Stimulated activated naive CD8-positive, alpha-beta T cell treated with anti-CD3 and anti-CD28 coated beads, Interleukin-15, Interleukin-2, amounts not matched to agents 100 U/mL and 50 U/mL, for 24 hours (primary cell): Measurements from ENCODE around the gene DOCK3.
"Not testable (repeated sequence)": the region's sequence is repeated elsewhere in the genome, so short reads cannot be mapped to it uniquely, and the experiment has no call there.

ENCODE experiments used
- ATAC-seq: fragments of 150-1000 bp; cut with Tn5 transposase; one replicate; pipeline ENCODE4 v1.10.0; 2021
- DNase-seq: peaks from one replicate; pipeline ENCODE4 v3.0.0; 2021

The DOCK3 gene

DNA sequence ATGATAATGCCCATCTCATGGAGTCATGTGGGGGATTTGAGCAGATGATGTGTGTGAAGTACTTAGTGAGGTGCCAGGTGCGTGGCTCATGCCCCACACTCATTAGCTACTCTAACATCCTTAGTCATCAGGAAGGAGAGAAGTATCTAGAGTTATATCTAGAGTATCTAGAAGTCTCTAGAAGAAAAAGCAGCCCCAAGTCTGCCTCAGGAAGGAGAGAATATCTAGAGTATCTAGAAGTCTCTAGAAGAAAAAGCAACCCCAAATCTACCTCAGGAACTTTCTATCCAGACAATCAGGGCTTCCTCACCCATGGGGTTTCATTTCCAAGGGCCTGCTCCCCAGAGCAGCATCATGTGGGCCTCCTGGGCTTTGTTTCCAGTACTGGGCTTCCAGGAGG is 24.7 kb upstream of the DOCK3 start:
- ATAC-seq: no peak

DNA sequence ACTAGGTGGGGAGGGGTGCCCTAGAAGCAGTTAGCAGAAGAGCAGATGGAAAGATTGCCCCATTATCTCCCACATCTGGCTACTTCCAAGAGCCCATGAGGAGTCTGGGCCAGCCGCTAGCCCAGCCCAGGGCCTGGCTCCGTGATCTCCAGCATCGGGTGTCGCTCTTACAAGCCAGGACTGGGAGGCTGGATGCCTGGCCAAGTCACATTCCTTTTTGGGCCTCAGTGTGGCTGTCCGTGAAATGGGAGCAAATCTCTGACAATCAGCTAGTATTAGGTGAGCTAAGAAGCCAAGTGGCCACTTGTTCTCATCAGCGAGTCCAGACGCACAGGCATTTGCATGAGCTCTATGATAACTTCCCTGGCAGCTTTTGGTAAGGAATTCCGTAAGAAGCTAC is 23.3 kb upstream of the DOCK3 start:
- no peak for DNase-seq
- ATAC-seq: no peak

More for the DNA sequence above, 24.7 kb upstream of the DOCK3 start:
- DNase-seq: no peak

DNA sequence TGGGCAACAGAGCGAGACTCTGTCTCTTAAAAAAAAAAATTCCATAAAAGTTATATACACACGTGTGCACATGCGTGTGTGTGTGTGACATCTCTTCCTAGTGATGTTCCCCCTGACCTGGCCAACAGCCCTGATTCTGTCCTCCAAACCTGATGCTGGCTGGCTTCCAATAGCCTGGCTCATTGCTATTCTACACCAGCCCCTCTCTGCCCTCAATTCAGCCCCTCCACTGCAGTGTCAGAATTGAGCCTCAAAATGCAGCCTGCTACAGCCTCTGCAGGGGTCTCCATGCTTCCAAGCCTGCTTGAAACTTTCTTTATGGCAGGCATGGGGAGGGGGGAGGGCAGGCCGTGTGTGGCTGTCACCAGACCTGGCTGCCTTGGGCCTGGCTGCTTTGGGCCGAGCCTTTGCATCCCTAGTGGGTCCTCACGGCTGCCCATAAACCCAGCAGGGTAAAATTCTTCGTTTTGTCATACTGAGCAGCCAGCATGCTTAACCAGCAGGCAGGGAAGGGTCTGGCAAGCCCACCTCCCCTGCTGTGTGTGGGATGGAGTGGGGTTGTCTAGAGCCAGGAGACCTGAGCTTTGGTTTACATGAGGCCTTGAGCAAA is 22.7 kb upstream of the DOCK3 start:
- ATAC-seq (no peak), DNase-seq (no peak)

DNA sequence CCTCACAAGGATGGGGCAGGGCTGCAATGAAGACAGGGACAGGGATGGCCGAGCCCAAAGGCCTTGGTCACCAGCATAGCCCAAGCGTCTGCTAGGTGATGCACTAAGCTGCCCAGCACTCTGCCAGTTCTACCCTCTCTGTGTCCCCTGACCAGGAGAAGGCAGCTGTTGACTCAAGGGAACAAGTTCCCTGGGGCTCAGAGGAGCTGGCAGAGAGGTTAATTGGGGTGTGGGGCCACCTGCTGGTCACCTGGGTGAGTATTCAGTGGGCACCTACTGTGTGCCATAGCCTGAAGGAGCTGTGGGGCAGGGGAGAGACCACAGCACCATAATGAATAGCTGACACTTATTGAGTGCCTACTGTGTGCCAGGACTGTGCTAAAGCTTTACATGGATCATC is 22.0 kb upstream of the DOCK3 start:
- peak; percentile 41 for ATAC-seq
- peak; percentile 67 for DNase-seq

DNA sequence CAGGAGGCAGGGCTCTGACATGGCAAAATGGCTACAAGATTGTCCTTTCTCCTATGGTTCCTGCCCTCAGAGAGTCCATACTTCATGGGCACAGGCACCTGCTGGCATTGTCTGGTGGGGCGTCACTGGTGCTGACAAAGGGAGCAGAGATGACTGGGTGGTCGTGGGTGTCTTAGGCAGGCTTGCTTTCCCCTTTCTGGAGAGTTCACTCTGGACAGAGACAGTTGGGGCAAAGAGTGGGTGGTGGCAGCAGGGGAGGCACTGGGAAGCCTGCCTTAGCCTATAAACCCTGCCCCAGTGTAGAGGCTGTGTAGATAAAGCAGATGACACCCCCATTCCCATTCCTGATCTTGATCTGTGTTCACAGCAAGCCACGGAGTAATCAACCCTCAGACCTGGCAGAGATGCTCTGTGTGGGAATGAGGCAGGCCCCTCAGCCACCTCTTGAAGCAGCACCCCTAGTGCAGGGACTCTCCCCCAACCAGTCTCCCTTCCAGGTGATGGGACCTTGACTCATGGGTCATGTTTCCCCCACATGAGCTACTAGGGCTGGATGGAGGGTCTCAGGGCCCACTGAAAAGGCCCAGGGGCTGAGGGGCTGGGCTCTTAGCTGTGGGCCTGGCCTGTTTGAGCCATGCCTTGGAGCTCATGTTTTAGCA is 20.7 kb upstream of the DOCK3 start:
- ATAC-seq (peak; percentile 8), DNase-seq (no peak)

DNA sequence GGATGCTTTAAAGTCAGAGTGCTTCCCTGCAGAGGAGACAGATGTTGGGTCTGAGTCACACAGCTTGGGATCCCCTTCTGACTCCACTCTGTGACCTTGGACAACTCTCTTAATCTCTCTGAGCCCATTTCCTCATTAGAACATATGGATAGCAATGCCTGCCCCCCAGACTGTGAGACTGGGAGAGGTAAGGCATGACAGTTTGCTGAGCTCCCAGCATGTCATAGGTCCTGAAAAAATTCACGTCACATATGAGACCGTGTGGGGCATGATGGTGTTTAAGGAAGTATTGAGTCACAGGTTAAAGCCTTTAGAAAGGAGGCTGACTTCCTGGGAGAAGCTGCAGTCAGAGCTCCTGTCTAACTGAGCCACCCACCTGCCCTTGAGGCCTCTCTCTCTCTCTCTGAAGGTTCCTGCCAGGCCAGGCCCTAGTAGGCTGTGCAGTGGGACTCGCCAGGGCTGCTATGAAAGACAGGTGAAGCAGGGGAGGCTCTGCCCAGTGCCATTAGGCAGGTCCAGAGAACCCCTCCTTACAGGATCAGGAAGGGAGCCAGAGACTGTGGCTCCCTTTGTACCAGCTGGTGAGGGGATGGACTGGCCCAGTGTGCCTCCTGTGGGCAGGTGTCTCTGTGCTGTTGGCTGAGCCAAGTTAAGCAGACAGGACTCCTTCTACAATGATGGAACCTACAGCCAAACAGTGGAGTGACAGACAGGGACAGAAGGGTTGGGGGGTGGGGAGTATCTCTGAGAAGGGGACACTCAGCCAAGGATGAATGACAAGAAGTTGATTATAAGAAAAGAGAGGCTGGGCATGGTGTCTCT is 19.5 kb upstream of the DOCK3 start:
- peak; percentile 79 for ATAC-seq
- peak; percentile 45 for DNase-seq

DNA sequence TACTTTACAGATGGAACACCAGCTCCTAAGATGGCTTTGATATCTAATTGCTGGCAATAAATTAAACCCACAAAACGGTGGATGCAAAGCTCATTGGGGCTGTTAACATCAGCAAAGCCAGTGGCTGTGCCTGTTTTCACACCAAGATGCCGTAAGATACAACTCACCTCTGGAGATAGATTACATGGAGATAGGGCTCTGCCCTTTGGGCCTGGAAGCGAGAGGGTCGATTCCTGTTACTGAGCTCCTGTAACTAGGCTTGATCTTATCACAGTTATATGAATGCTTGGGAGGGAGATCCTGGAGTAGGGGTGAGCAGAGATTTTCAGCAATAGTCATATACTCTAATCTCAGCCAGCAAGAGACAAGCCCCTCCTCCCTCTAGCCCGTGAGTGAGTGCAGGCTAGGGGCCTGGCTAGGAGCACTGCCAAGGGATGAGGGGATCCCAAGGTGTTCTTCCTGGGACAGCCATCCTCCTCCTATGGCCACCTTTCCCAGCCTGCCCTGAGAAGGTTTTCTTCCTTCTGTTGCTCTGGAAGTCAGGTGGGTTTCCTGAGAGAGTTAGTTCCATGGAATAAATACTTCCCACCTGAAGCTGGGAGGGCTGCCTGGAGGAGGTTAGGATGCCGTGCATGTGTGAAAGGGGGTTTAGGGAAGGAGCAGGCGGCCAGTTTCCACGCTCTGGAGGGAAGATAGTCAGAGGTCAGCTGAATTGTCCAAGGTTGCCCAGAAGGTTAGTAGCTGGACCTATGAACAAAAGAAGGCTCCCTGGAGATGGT is 18.1 kb upstream of the DOCK3 start:
- ATAC-seq (no peak), DNase-seq (no peak)

DNA sequence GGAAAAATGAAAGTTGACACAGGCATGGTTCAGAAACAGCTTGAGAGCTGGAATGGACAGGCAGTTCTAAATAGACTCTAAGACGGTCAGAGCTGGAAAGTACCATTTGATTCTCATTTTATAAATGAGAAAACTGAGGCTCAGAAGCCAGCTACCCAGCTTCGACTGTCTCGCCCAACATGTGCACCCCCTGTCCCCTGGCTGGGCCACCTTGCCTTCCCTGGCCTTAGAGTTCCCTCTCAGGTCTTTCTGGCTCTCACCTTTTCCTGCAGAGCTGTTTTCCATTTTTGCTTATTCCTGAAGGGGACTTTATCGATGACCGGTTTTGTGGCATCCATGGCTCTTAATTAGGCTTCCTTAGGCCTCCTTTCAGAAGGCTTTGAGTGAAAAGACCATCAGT is 17.3 kb upstream of the DOCK3 start:
- no peak for ATAC-seq

DNA sequence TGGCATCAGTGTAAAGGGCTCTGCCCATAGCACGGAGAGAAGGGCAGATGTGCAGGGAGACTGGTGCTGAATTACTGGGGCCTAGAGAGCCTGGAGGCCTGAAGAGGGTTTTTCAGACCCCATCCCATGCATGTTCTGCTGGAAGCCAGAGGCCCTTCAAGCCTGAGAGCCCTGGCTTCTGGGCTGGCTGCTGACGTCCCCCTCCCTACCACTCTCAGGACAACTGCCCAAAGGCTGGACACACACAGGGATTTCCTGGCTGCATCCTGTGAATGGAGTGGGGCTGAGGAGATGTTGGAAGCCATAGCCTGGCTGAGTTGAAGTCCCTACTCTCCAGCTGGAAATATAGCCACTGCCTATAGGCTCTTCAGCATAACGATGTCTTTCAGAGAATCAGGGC is 16.9 kb upstream of the DOCK3 start:
- no peak for DNase-seq

More for the DNA sequence above, 17.3 kb upstream of the DOCK3 start:
- DNase-seq: no peak

DNA sequence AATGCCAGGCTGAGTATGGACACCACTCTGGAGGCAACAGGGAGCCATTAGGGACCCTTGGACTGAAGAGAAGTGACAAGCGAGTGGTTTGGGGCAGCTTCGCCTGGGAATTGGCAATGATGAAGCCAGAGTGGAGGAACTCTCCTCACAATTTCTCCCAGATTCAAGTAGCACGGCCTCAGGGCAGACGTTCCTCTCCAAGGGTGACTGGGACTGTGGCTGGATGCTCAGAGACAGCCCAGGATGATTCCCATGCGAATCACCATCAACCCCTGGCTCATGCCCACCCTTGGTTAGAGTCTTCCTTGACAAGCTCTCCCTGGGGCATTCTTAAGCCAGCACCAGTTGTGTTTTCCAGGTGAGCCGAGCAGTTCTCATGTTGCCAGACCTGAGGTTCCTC is 16.3 kb upstream of the DOCK3 start:
- DNase-seq (no peak), ATAC-seq (no peak)

More for the DNA sequence above, 16.9 kb upstream of the DOCK3 start:
- no peak for ATAC-seq

DNA sequence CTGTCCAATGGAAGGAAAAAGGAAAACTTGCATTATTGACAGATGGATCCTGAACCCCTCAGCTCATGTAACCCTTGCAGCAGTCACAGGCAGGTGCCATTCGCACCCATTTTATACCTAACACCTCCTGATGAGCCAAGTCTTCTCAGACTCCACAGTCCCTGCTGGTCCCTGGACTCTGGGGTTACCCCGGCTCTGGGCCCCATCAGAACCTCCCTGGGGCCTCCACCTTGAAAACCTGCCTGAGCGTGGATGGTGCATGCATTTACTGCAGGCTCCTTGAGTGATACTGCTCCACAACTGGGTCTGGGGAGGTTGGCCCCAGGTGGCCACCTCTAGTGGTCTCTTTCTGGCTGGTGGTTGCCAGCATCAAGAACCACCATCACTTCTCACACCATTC is 15.9 kb upstream of the DOCK3 start:
- ATAC-seq (no peak), DNase-seq (no peak)

DNA sequence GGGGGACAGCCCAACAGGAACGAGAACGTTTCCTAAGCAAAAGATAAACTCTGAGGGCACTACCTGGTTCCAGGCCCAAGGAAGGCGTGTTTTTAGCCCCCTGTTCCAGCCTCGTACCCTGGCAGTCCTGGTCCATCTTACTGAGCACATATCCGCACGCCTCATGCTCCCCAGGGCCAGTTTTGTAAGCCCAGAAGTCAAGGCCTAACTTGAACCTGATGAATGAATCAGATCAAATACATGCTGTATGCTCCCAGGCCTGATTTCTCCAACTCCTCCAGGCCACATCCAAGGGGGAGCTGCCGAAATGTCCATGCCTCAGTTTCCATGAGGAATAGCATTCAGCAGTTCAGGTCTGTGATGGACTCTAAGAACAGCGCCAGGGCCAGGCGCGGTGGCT is 14.3 kb upstream of the DOCK3 start:
- DNase-seq (no peak), ATAC-seq (no peak)

DNA sequence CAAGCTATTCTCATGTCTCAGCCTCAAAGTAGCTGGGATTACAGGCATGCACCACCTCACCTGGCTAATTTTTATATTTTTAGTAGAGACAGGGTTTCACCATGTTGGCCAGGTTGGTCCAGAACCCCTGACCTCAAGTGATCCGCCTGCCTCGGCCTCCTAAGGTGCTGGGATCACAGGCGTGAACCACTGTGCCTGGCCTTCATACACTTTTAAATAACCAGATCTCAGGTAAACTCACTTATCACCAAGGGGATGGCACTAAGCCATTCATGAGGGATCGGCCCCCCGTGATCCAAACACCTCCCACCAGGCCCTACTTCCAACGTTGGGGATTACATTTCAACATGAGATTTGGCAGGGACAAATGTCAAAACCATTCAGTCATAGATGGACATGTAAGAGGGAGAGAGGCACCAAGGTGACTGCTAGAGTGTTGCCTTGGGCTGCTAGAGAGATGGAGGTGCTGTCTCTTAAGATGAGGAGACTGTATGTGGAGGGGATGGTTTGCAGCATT is 13.3 kb upstream of the DOCK3 start:
- ATAC-seq: no peak
- DNase-seq: no peak

DNA sequence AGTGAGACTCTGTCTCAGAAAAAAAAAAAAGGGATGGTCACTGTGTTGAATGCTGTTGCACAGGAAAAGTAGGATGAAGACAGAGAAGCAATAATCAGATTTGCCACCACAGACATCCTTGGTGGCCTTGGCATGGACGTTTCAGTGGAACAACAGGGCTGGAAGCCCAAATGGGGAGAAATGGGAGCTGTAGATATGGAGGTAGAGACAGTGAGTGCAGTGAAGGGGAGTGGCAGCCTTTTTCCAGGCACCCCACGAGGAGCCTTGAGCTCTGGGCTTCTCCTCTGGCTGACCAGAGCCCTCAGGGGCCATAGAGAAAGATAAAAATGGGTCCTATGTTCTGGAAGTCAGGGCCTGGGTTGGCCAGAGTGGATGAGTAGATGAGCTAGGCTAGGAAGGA is 12.3 kb upstream of the DOCK3 start:
- no peak for DNase-seq
- no peak for ATAC-seq

DNA sequence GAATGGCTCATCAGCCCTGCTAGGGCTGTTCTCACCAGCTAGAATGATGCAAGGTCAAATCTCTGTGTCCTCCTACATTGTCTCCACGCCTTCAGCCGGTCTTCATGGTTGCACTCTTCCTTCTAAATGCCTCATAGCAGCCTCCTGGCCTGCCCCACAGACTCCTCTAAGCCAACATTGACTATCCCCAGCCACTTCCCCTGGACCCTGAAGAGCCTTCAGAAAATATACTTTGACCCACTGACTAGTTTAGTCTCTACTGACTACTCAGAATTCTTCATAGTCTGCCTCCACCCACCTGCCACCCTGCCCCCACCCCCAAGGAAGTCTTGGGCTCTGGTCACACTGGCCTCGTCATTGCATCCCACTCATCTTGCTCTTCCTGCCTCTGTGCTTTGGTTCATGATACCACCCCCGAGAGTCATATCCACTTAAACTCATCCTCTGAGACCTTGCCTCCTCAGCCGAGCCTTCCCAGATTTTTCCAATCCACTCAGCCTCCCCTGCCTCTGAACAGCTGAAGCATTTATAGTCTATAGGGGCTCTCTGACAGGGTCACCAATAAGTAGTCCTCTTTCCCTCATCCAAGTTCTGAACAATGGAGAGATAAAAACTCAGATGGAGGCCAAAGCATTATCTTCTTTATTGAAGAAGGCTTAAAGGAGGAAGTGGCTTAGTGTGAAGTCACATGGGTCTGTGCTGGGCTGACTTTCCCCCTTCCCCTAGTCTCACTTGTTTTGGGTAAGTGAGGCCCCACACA is 9.5 kb upstream of the DOCK3 start:
- DNase-seq: peak; percentile 48

DNA sequence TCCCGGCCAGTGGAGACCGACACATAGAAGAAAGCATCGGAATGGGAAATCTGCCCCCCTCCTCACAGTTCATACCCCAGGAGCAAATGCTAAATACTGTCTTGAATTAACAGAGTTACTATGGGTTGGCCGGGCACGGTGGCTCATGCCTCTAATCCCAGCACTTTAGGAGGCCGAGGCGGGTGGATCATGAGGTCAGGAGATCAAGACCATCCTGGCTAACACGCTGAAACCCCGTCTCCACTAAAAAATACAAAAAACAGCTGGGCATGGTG is 8.9 kb upstream of the DOCK3 start:
- not testable (repeated sequence) for ATAC-seq, DNase-seq

More for the DNA sequence above, 9.5 kb upstream of the DOCK3 start:
- ATAC-seq: peak; percentile 42

DNA sequence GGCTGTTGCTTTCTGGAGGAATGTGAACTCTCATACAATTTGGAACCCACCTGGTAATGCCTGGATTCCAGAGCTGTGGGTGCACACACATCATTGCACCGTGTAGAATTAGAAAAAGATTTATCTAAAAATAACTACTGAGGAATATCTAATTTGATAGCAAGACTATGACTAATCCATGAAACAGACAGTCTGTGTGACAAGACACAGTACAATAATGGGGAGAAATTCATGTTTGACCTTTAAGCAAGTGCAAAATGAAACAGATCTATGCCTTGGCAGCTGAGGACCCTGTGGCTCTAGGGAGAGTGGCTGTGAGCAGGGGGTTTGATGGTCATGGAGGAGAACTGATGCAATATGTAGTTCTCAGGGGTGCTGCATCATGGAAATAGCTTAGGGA is 7.9 kb upstream of the DOCK3 start:
- ATAC-seq (peak; percentile 76), DNase-seq (no peak)

DNA sequence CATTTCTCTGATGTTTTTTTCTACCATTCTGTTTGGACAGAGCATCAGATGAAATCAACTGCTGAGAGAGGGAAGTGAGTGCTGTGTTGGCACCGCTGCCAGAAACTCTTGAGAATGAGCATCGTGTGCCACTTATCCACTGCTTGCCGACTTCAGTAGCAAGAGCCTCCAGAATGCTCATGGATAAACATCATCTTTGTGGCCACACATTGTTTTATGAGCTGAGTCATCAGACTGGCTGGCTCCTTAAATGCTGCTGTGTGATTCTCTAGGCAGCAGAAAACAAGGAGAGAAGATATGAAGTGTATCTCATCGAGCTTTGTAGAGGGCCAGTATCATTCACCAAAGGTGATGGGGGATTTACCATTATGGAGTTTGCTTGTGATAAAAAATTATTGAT is 3.4 kb upstream of the DOCK3 start:
- DNase-seq: no peak

DNA sequence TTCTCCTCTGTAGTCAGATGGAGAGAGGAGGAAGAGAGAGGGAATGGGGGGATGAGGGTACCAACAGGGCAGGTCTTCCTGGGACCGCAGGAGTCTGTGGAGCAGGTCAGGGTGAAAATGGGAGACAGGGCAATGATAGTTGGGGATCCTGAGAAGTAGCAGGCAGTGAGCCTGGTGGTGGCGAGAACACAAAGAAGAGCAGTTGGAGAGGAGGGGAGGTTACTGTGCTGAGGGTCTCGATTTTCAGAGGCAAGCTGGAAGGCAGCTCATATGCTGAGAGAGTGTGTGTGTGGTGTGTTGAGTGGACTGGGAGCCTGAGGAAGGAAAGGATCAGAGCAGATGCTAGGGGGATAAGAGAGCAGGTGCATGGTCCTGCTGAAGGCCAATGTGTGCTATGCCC is 2.1 kb upstream of the DOCK3 start:
- ATAC-seq: no peak
- DNase-seq: no peak

More for the DNA sequence above, 3.4 kb upstream of the DOCK3 start:
- ATAC-seq: no peak

DNA sequence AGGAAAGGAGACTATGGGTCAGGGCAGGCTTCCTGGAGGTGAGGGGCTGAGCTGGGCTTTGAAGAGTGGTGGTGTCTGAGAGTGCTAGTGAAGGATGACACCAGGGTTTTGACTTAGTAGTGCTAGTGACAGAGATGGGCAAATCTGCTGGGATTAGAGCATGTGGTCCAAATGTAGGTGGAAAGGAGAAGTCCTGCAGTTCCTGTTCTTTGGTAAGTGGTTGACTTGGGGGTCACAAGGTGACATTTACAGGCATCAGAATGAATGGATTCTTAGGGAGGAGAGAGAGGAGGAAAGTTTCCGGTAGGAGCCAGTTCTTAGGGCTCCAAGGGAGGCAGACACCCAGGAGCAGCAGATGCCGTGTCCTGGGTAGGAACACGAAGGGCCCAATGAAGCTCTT is 796 bp upstream of the DOCK3 start:
- DNase-seq (no peak), ATAC-seq (no peak)

DNA sequence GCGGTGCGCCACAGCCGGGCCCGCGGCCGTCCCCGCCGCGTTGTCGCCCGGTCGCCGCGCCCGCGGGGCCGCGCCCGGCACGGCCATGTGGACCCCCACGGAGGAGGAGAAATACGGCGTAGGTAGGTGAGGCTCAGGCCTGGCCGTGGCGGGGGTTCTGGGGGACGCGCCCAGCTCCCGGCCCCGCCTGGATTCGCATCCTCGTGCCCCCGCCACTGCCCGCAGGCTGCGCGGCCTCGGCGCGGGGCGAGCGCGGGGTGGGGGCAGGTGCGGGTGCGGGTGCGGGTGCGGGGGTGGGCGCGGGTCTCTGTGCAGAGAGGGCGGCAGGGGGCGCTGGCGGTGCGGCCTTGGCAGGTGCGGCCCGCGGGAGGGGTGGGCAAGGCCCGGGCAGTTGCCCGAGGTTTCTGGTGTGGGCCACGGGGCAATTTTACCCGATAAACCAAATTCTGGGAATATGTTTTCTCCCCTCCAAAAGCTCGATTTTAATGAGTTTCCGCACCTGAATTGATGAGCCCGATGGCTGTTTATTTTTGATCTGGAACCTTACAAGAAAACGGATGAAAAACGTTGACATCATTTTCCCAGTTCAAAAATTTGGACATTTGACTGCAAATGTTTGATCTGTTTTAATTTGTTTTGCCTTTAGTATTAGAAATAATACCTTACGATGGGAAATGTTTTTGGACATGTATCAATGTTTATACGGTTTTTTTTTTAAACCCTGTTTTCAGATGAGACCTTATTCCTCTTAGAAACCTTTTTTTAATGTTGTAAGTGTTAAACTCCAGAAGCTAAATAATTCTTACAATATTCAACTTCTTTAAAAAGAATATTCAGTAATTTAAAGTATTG is 678 bp downstream of the DOCK3 start:
- ATAC-seq (peak; percentile 70), DNase-seq (peak; percentile 86)
